Keratinocyte (primary cell): ENCODE data around the gene PLD4. TPM values are rescaled to one million over a fixed set of nuclear protein-coding genes. Genes with fewer than 3 reads are reported as not detected.

ENCODE experiments used
- DNase-seq: peaks from one replicate; pipeline ENCODE4 v3.0.0-alpha.2; 2011; ENCODE audit warnings: low read depth, missing footprints, low spot score
- FAIRE-seq: peaks from 2 replicates; lab custom pipeline; 2011; peaks lifted over from hg19 to GRCh38; lab: Jason Lieb, UNC
- H2AFZ ChIP-seq: 2 replicates; pipeline ENCODE4 v1.6.0; 2012; ENCODE audit warnings: low read length, control low read depth, inconsistent platforms; ENCODE audit not compliant: control insufficient read depth
- H3K27ac ChIP-seq: 2 replicates; pipeline ENCODE4 v1.5.1; 2011; ENCODE audit warnings: low read length; ENCODE audit not compliant: control insufficient read depth, insufficient read depth
- H3K27me3 ChIP-seq: 3 replicates; pipeline ENCODE4 v1.6.0; 2011; ENCODE audit warnings: low read length; ENCODE audit not compliant: control insufficient read depth, insufficient read depth; ENCODE audit errors: extremely low read depth
- H3K36me3 ChIP-seq, 2 experiments: 2 replicates in 1 of 2; 3 replicates in 1 of 2; pipeline ENCODE4 v1.5.1; 2011; ENCODE audit warnings: low read length in 2 of 2, mild to moderate bottlenecking in 1 of 2; ENCODE audit not compliant: control insufficient read depth in 2 of 2, insufficient read depth in 2 of 2; ENCODE audit errors: extremely low read depth in 1 of 2
- H3K4me1 ChIP-seq: 3 replicates; pipeline ENCODE4 v1.5.1; 2011; ENCODE audit warnings: low read length; ENCODE audit not compliant: control insufficient read depth, insufficient read depth; ENCODE audit errors: extremely low read depth
- H3K4me2 ChIP-seq: 3 replicates; pipeline ENCODE4 v1.6.0; 2011; ENCODE audit warnings: low read depth, low read length; ENCODE audit not compliant: control insufficient read depth, insufficient read depth; ENCODE audit errors: extremely low read depth
- H3K4me3 ChIP-seq, 3 experiments: fragments of 200-600 bp in 1 of 3; sonication (generic) in 1 of 3; 2 replicates in 2 of 3; 3 replicates in 1 of 3; pipeline ENCODE4 v1.5.1; 2011 to 2016; ENCODE audit warnings: low read length in 3 of 3, mild to moderate bottlenecking in 3 of 3, control low read depth in 2 of 3, inconsistent platforms in 1 of 3, low read depth in 1 of 3, mixed read lengths in 1 of 3, mixed run types in 1 of 3, moderate library complexity in 1 of 3; ENCODE audit not compliant: control insufficient read depth in 2 of 3, insufficient read depth in 2 of 3; ENCODE audit errors: extremely low read depth in 1 of 3
- H3K79me2 ChIP-seq: 2 replicates; pipeline ENCODE4 v1.6.0; 2012; ENCODE audit warnings: low read length; ENCODE audit not compliant: control insufficient read depth, insufficient read depth
- H3K9ac ChIP-seq: 3 replicates; pipeline ENCODE4 v1.6.0; 2011; ENCODE audit warnings: low read length; ENCODE audit not compliant: control insufficient read depth, insufficient read depth; ENCODE audit errors: extremely low read depth
- H3K9me1 ChIP-seq: 3 replicates; pipeline ENCODE4 v1.6.0; 2011; ENCODE audit warnings: low read length; ENCODE audit not compliant: control insufficient read depth, insufficient read depth; ENCODE audit errors: extremely low read depth
- H3K9me3 ChIP-seq: 2 replicates; pipeline ENCODE4 v1.5.1; 2012; ENCODE audit warnings: low read depth, low read length; ENCODE audit not compliant: control insufficient read depth
- H4K20me1 ChIP-seq: 3 replicates; pipeline ENCODE4 v1.6.0; 2011; ENCODE audit warnings: low read length; ENCODE audit not compliant: control insufficient read depth, insufficient read depth; ENCODE audit errors: extremely low read depth
- CTCF ChIP-seq, 3 experiments: IDR thresholded peaks in 1 of 3; conservative IDR thresholded peaks in 1 of 3; optimal IDR thresholded peaks in 1 of 3; 2 replicates in 2 of 3; 3 replicates in 1 of 3; pipeline versions ENCODE3 to v1.5.1; 2011; ENCODE audit warnings: low read length in 3 of 3, mild to moderate bottlenecking in 3 of 3, moderate library complexity in 2 of 3, control low read depth in 1 of 3, inconsistent platforms in 1 of 3; ENCODE audit not compliant: insufficient read depth in 2 of 3; ENCODE audit errors: extremely low read depth in 1 of 3
- EZH2 ChIP-seq: IDR thresholded peaks from one replicate; pipeline ENCODE4 v1.6.1; 2012; ENCODE audit warnings: inconsistent platforms, mild to moderate bottlenecking, low read length, moderate library complexity
- dilution Hi-C: fragments of 300-500 bp; cut with MboI; formaldehyde crosslinking; loops from one replicate; pipeline ENCODE4 v1.7.0; 2020; ENCODE audit warnings: low sequenced_read_pairs; ENCODE audit not compliant: extremely low pct_ligation_motif_present
- polyA plus RNA-seq, 5 experiments: library from polyadenylated mRNA; depleted of rRNA in 3 of 5; stranded (reverse) in 3 of 5; stranded (forward) in 1 of 5; unstranded in 1 of 5; fragments of >200 nt; gene quantifications; 1 replicate in 1 of 5; 2 replicates in 3 of 5; 3 replicates in 1 of 5; pipeline versions ENCODE4 v1.2.1 to v1.2.3, GENCODE V29; 2011 to 2012; ENCODE audit warnings: missing spikeins in 2 of 5, low read depth in 1 of 5, low replicate concordance in 1 of 5

PLD4 gene
- polyA plus RNA-seq, 1 donor (not counting 4 experiments of a cell fraction or from before 2014, with no cell fraction given), result not detected

DNA sequence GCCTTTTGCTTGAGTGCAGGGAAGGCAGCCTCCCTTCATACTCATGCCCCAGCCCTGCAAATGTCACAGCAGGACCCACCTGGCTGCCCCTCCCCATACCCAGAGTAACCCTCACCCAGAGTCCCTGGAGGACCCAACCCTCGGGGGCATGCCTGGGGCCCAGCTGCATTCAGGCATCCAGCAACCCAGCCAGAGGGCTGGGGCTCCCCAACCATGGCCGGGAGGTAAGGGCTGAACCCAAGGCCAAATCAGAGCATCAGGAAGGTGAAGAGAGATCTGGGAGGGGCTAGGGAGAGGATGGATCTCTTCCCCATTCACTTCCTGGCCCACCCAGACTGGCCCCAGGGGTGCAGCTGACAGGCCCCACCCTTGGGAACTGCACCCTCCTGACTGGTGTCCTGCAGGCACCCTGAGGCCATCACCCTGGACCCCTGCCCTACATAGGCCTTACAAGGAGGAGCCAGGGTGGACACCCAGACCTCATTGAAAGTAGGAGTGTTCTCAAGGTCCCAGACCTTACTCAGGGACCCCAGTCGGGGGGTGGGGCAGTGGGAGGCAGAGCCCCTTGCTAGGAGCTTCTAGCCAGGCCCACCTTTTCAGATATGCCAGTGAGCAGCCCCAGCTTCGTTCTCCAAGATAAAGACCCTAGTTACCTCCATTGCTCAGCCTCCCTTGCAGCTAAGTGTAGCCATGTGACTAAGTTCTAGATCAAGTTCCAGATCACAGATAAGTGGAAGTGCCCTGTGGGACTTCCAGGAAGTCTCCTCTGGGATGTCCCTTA lies 849 bp upstream of the PLD4 start:
- dilution Hi-C loops, result no loop called here
- Histone ChIP-seq H3K27ac (no peak overlapping the region), H3K9me1 (no peaks in the 10 kb centered on the region), H3K9ac (no peak overlapping the region), H4K20me1 (no peaks in the 10 kb centered on the region), H3K36me3 (no peaks in the 10 kb centered on the region), H3K4me3 (no peak overlapping the region), H3K79me2 (no peaks in the 10 kb centered on the region), H3K27me3 (no peaks in the 10 kb centered on the region), H3K4me2 (no peak overlapping the region), H3K9me3 (no peaks in the 10 kb centered on the region), H2AFZ (no peak overlapping the region), H3K4me1 (no peaks in the 10 kb centered on the region)
- no peak for DNase-seq
- TF ChIP-seq CTCF (optimal IDR thresholded peaks at IDR 0.05 in 1 of 3, IDR thresholded peaks at IDR 0.05 in 1 of 3, conservative IDR thresholded peaks at IDR 0.05 in 1 of 3; ENCODE audit: extremely low read depth in 1 of 3, insufficient read depth in 2 of 3, low read length in 3 of 3) (no peak), EZH2 (no peak)
- no peak for FAIRE-seq

DNA sequence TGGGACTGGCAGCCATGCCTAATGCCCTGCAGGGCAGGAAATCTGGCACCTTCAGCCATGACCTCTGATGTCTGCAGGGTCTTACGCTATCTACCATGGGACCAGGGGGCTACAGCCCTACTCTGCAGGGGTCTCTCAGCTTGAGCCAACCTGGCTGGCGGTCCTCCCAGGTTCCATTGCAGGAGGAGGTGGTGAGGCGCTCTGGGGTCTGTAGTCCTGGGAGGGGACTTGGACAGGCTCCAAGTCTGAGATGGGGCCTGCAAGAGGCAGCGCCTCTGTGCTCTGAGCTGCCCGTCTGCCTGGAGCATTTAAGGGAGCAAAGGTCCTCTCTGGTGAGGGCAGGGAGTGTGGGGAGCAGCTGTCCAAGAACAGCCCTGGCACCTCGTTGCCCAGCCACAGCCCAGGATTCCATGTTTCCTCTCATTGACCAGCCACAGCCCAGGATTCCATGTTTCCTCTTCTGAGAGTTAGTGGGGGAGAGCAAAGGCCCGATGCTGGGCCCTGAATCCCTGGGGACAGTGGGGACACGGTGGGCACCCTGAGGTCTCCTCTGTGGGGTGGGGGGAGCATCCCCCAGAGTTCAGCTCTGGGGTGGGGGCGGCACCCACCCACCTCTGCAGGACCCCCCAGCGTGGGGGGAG lies 655 bp downstream of the PLD4 start:
- dilution Hi-C loops, result no loop called here
- Histone ChIP-seq H3K9me1 (no peaks in the 10 kb centered on the region), H3K27ac (no peak overlapping the region), H3K4me2 (no peak overlapping the region), H3K4me3 (no peak overlapping the region), H3K36me3 (no peaks in the 10 kb centered on the region), H3K79me2 (no peaks in the 10 kb centered on the region), H3K9ac (no peak overlapping the region), H4K20me1 (no peaks in the 10 kb centered on the region), H2AFZ (no peak overlapping the region), H3K27me3 (no peaks in the 10 kb centered on the region), H3K4me1 (no peaks in the 10 kb centered on the region), H3K9me3 (no peaks in the 10 kb centered on the region)
- DNase-seq, result no peak
- FAIRE-seq, result no peak
- TF ChIP-seq CTCF (optimal IDR thresholded peaks at IDR 0.05 in 1 of 3, IDR thresholded peaks at IDR 0.05 in 1 of 3, conservative IDR thresholded peaks at IDR 0.05 in 1 of 3; ENCODE audit: extremely low read depth in 1 of 3, insufficient read depth in 2 of 3, low read length in 3 of 3), result no peak
- TF ChIP-seq EZH2, result no peak
